ENCODE results near the gene CARD8.
A peak's percentile ranks its signal among the peaks of the same experiment; 100 is the strongest.
"Not testable (repeated sequence)": the region's sequence is repeated elsewhere in the genome, so short reads cannot be mapped to it uniquely, and the experiment has no call there.

The CARD8 gene

GRCh38 chr19:48258350-48258749 is 2.6 kb upstream of the CARD8 start:
- no peak overlapping the region for H3K27ac ChIP-seq (ENCODE audit: low read length)
- no peak overlapping the region for H3K9ac ChIP-seq (ENCODE audit: low read depth, low read length)
- H3K4me3 ChIP-seq (ENCODE audit: low read length), result no peak overlapping the region
- no peaks in the 10 kb centered on the region for H3K36me3 ChIP-seq (ENCODE audit: insufficient read depth, low read depth, low read length)
- H3K9me3 ChIP-seq (ENCODE audit: insufficient read depth, low read depth, low read length), result peaks cover under 1% of the 10 kb centered on the region; the same call in 1 of the 2 replicates
- no peaks in the 10 kb centered on the region for H3K27me3 ChIP-seq (ENCODE audit: insufficient read depth, low read length)
- H3K4me1 ChIP-seq (ENCODE audit: insufficient read depth, low read length), result no peaks in the 10 kb centered on the region

DNA sequence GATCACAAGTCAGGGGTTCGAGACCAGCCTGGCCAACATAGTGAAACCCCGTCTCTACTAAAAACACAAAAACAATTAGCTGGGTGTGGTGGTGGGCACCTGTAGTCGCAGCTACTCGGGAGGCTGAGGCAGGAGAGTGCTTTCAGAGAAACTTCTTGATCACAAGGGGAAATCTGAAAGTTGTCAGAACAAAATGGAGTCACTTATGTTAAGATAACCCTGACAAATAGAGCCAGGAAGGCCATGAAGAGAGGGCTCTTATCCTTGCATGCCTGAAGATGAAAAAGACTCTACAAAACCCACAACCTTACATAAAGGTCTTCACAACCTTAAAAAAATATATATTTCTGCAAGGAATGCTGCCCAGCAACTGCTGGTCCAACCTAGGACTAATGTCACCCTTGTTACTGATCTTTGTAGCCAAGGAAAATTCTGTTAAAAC is 1.2 kb downstream of the CARD8 start:
- Histone ChIP-seq H3K9me3 (ENCODE audit: insufficient read depth, low read depth, low read length) (peaks cover 4% of the 10 kb centered on the region; the same call in 1 of the 2 replicates), H3K36me3 (ENCODE audit: insufficient read depth, low read depth, low read length) (no peaks in the 10 kb centered on the region), H3K27ac (ENCODE audit: low read length) (no peak overlapping the region), H3K4me3 (ENCODE audit: low read length) (peak overlapping the region; percentile 93; the same call in 1 of the 2 replicates), H3K27me3 (ENCODE audit: insufficient read depth, low read length) (no peaks in the 10 kb centered on the region), H3K9ac (ENCODE audit: low read depth, low read length) (no peak overlapping the region), H3K4me1 (ENCODE audit: insufficient read depth, low read length) (no peaks in the 10 kb centered on the region)

GRCh38 chr19:48253999-48254398 is 1.7 kb downstream of the CARD8 start:
- Histone ChIP-seq H3K27ac (ENCODE audit: low read length) (no peak overlapping the region), H3K9me3 (ENCODE audit: insufficient read depth, low read depth, low read length) (peaks cover 4% of the 10 kb centered on the region; the same call in 1 of the 2 replicates), H3K4me1 (ENCODE audit: insufficient read depth, low read length) (no peaks in the 10 kb centered on the region), H3K27me3 (ENCODE audit: insufficient read depth, low read length) (no peaks in the 10 kb centered on the region), H3K9ac (ENCODE audit: low read depth, low read length) (no peak overlapping the region), H3K36me3 (ENCODE audit: insufficient read depth, low read depth, low read length) (no peaks in the 10 kb centered on the region), H3K4me3 (ENCODE audit: low read length) (no peak overlapping the region)

DNA sequence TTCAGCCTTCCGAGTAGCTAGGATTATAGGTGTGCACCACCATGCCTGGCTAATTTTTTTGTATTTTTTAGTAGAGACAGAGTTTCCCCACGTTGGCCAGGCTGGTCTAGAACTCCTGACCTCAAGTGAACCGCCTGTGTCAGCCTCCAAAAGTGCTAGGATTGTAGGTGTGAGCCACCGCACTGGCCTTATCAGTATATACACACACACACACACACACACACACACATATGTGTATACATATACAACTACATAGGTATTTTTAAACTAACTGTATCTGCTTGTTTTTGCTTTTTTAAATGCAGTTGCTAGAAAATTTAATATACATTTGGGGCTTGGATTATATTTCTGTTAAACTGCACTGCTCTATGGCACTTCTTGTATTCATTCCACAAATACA is 3.1 kb downstream of the CARD8 start:
- H3K4me3 ChIP-seq (ENCODE audit: low read length), result no peak overlapping the region
- H3K27me3 ChIP-seq (ENCODE audit: insufficient read depth, low read length), result no peaks in the 10 kb centered on the region
- H3K9me3 ChIP-seq (ENCODE audit: insufficient read depth, low read depth, low read length), result peaks cover 4% of the 10 kb centered on the region; the same call in 1 of the 2 replicates
- H3K9ac ChIP-seq (ENCODE audit: low read depth, low read length), result no peak overlapping the region
- peaks cover 7% of the 10 kb centered on the region; the same call in 1 of the 2 replicates for H3K36me3 ChIP-seq (ENCODE audit: insufficient read depth, low read depth, low read length)
- no peak overlapping the region for H3K27ac ChIP-seq (ENCODE audit: low read length)
- no peaks in the 10 kb centered on the region for H3K4me1 ChIP-seq (ENCODE audit: insufficient read depth, low read length)

GRCh38 chr19:48250290-48251025 is 5.3 kb downstream of the CARD8 start:
- H3K9me3 ChIP-seq (ENCODE audit: insufficient read depth, low read depth, low read length), result peaks cover 4% of the 10 kb centered on the region; the same call in 1 of the 2 replicates
- peaks cover 15% of the 10 kb centered on the region; the same call in 1 of the 2 replicates for H3K36me3 ChIP-seq (ENCODE audit: insufficient read depth, low read depth, low read length)
- H3K27me3 ChIP-seq (ENCODE audit: insufficient read depth, low read length), result no peaks in the 10 kb centered on the region
- no peak overlapping the region for H3K9ac ChIP-seq (ENCODE audit: low read depth, low read length)
- no peak overlapping the region for H3K27ac ChIP-seq (ENCODE audit: low read length)
- no peak overlapping the region for H3K4me3 ChIP-seq (ENCODE audit: low read length)
- H3K4me1 ChIP-seq (ENCODE audit: insufficient read depth, low read length), result no peaks in the 10 kb centered on the region

DNA sequence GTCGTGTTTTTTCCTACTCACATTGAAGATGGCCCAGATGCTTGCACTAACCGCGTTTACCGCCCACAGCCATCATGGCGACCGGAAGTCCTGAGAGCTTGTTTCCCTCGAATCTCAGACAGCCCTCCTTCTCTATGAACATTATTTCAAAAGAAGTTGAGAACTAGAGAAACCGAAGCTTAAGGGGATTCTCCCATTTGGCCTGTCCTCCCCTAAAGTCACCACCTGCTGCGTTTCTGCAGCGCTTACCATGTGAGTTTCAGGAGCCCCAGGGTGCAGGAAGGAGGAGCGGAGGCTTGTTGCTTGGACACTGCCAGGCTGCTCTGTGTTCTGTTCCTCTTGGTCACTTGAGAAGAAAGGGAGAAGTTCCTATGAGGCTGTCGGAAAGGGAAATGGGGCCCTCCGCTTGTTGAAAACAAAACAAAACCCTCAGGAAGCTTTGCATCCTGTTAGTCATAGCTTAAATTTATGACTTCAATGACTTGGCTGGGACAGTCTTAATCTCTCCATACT is 6.2 kb downstream of the CARD8 start:
- Histone ChIP-seq H3K9me3 (ENCODE audit: insufficient read depth, low read depth, low read length) (peaks cover 4% of the 10 kb centered on the region; the same call in 1 of the 2 replicates), H3K4me1 (ENCODE audit: insufficient read depth, low read length) (no peaks in the 10 kb centered on the region), H3K27ac (ENCODE audit: low read length) (no peak overlapping the region), H3K36me3 (ENCODE audit: insufficient read depth, low read depth, low read length) (peaks cover 15% of the 10 kb centered on the region; the same call in 1 of the 2 replicates), H3K27me3 (ENCODE audit: insufficient read depth, low read length) (no peaks in the 10 kb centered on the region), H3K4me3 (ENCODE audit: low read length) (no peak overlapping the region), H3K9ac (ENCODE audit: low read depth, low read length) (no peak overlapping the region)

- no peak overlapping the region for H3K27ac ChIP-seq (ENCODE audit: low read length)
- no peak overlapping the region for H3K4me3 ChIP-seq (ENCODE audit: low read length)
- no peaks in the 10 kb centered on the region for H3K27me3 ChIP-seq (ENCODE audit: insufficient read depth, low read length)
- H3K36me3 ChIP-seq (ENCODE audit: insufficient read depth, low read depth, low read length), result peaks cover 15% of the 10 kb centered on the region; the same call in 1 of the 2 replicates
- H3K4me1 ChIP-seq (ENCODE audit: insufficient read depth, low read length), result no peaks in the 10 kb centered on the region
- H3K9ac ChIP-seq (ENCODE audit: low read depth, low read length), result no peak overlapping the region
- H3K9me3 ChIP-seq (ENCODE audit: insufficient read depth, low read depth, low read length), result peaks cover 2% of the 10 kb centered on the region; the same call in 1 of the 2 replicates
These were observed 7.5 kb downstream of the CARD8 start for GRCh38 chr19:48248081-48248833.

- Histone ChIP-seq H3K9me3 (ENCODE audit: insufficient read depth, low read depth, low read length) (no peaks in the 10 kb centered on the region), H3K4me1 (ENCODE audit: insufficient read depth, low read length) (no peaks in the 10 kb centered on the region), H3K9ac (ENCODE audit: low read depth, low read length) (no peak overlapping the region), H3K36me3 (ENCODE audit: insufficient read depth, low read depth, low read length) (peaks cover 15% of the 10 kb centered on the region; the same call in 1 of the 2 replicates), H3K27ac (ENCODE audit: low read length) (no peak overlapping the region), H3K4me3 (ENCODE audit: low read length) (no peak overlapping the region), H3K27me3 (ENCODE audit: insufficient read depth, low read length) (no peaks in the 10 kb centered on the region)
These were observed 8.5 kb downstream of the CARD8 start for GRCh38 chr19:48247212-48247611.

- Histone ChIP-seq H3K9ac (ENCODE audit: low read depth, low read length) (no peak overlapping the region), H3K4me1 (ENCODE audit: insufficient read depth, low read length) (no peaks in the 10 kb centered on the region)
These were observed 9.6 kb downstream of the CARD8 start for GRCh38 chr19:48246101-48246500.

DNA sequence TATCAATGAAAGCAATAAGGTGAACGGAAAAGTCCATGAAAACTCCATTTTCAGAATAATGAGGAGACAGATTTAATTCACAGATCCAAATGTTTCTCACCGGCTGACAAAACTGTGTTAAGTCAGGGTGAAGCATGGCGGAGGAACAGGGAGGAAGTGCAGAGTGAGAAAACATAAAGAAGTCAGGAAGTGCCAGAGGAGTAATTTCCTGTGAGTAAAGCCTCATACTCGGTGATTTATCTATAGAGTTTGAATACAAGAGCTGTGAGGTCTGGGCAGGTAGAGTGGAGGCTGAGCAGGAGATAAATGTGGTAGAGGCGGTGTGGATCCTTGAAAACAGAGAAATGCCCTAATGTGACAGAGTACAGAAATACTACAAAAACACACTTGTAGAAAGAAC is 11.4 kb downstream of the CARD8 start:
- no peaks in the 10 kb centered on the region for H3K4me1 ChIP-seq (ENCODE audit: insufficient read depth, low read length)
- no peak overlapping the region for H3K9ac ChIP-seq (ENCODE audit: low read depth, low read length)
- H3K27me3 ChIP-seq (ENCODE audit: insufficient read depth, low read length), result no peaks in the 10 kb centered on the region
- H3K27ac ChIP-seq (ENCODE audit: low read length), result no peak overlapping the region
- no peaks in the 10 kb centered on the region for H3K9me3 ChIP-seq (ENCODE audit: insufficient read depth, low read depth, low read length)
- H3K36me3 ChIP-seq (ENCODE audit: insufficient read depth, low read depth, low read length), result peaks cover 21% of the 10 kb centered on the region; the same call in 1 of the 2 replicates
- H3K4me3 ChIP-seq (ENCODE audit: low read length), result no peak overlapping the region

More at GRCh38 chr19:48246101-48246500, 9.6 kb downstream of the CARD8 start:
- no peak overlapping the region for H3K27ac ChIP-seq (ENCODE audit: low read length)
- peaks cover 15% of the 10 kb centered on the region; the same call in 1 of the 2 replicates for H3K36me3 ChIP-seq (ENCODE audit: insufficient read depth, low read depth, low read length)
- H3K27me3 ChIP-seq (ENCODE audit: insufficient read depth, low read length), result no peaks in the 10 kb centered on the region
- H3K9me3 ChIP-seq (ENCODE audit: insufficient read depth, low read depth, low read length), result no peaks in the 10 kb centered on the region
- H3K4me3 ChIP-seq (ENCODE audit: low read length), result no peak overlapping the region

- H3K9ac ChIP-seq (ENCODE audit: low read depth, low read length); H3K9me3 ChIP-seq (ENCODE audit: insufficient read depth, low read depth, low read length); H3K4me1 ChIP-seq (ENCODE audit: insufficient read depth, low read length); H3K27ac ChIP-seq (ENCODE audit: low read length); H3K4me3 ChIP-seq (ENCODE audit: low read length); H3K27me3 ChIP-seq (ENCODE audit: insufficient read depth, low read length): not testable (repeated sequence)
- peaks cover 20% of the 10 kb centered on the region; the same call in 1 of the 2 replicates for H3K36me3 ChIP-seq (ENCODE audit: insufficient read depth, low read depth, low read length)
These were observed 13.9 kb downstream of the CARD8 start for GRCh38 chr19:48241771-48242170.
